Endothelial cell (in vitro differentiated cells): ENCODE results near the gene RIPOR3. TPM values are rescaled to one million over a fixed set of nuclear protein-coding genes. Genes with fewer than 3 reads are reported as not detected.

Source experiments
- DNase-seq: peaks from one replicate; pipeline ENCODE4 v3.0.0; 2021; ENCODE audit warnings: low spot score
- H3K27ac Mint-ChIP-seq: one replicate; pipeline ENCODE4 v1.8.0; 2021; ENCODE audit warnings: mixed read lengths, inconsistent platforms; ENCODE audit not compliant: unreplicated experiment
- H3K27me3 Mint-ChIP-seq: one replicate; pipeline ENCODE4 v1.8.0; 2021; ENCODE audit warnings: mild to moderate bottlenecking, moderate library complexity, mixed read lengths, inconsistent platforms; ENCODE audit not compliant: unreplicated experiment
- H3K36me3 Mint-ChIP-seq: one replicate; pipeline ENCODE4 v1.8.0; 2021; ENCODE audit warnings: mild to moderate bottlenecking, low read depth, mixed read lengths, inconsistent platforms; ENCODE audit not compliant: unreplicated experiment
- H3K4me1 Mint-ChIP-seq: one replicate; pipeline ENCODE4 v1.8.0; 2021; ENCODE audit warnings: mild to moderate bottlenecking, mixed read lengths, inconsistent platforms; ENCODE audit not compliant: unreplicated experiment
- H3K4me3 Mint-ChIP-seq: one replicate; pipeline ENCODE4 v1.8.0; 2021; ENCODE audit warnings: mild to moderate bottlenecking, mixed read lengths, inconsistent platforms; ENCODE audit not compliant: unreplicated experiment
- H3K9me3 Mint-ChIP-seq: one replicate; pipeline ENCODE4 v1.8.0; 2021; ENCODE audit warnings: mixed read lengths, inconsistent platforms; ENCODE audit not compliant: unreplicated experiment
- CTCF ChIP-seq: fragments of 200-600 bp; sonication (generic); IDR thresholded peaks from one replicate; pipeline ENCODE4 v1.5.0; 2021; ENCODE audit warnings: antibody characterized with exemption; ENCODE audit not compliant: unreplicated experiment
- total RNA-seq: library from RNA; stranded (reverse); fragmentation: NEBNext Ultra II Directional; extraction: Animal tissue kit (Norgen Biotek cat#: 25700); gene quantifications from one replicate; pipeline ENCODE4 v1.2.1, GENCODE V29; 2021; ENCODE audit not compliant: unreplicated experiment

Gene RIPOR3
- total RNA-seq, 1 donor from 2014 or later: 11.2 TPM

GRCh38 chr20:50578061-50578777, 113.1 kb downstream of the RIPOR3 start:
- Mint-ChIP-seq H3K27ac (no peak overlapping the region), H3K4me3 (peak overlapping the region; percentile 65), H3K4me1 (peaks cover 12% of the 10 kb centered on the region), H3K9me3 (no peaks in the 10 kb centered on the region), H3K36me3 (peaks cover 60% of the 10 kb centered on the region), H3K27me3 (peaks cover 3% of the 10 kb centered on the region)
- TF ChIP-seq CTCF: no peak
- no peak for DNase-seq

- Mint-ChIP-seq H3K27ac (no peak overlapping the region), H3K27me3 (peaks cover 3% of the 10 kb centered on the region), H3K4me1 (peaks cover 16% of the 10 kb centered on the region), H3K9me3 (no peaks in the 10 kb centered on the region), H3K36me3 (peaks cover 60% of the 10 kb centered on the region), H3K4me3 (peak overlapping the region; percentile 65)
- DNase-seq: no peak
- no peak for TF ChIP-seq CTCF
Observed at GRCh38 chr20:50577175-50578018, 113.9 kb downstream of the RIPOR3 start.

- no peak overlapping the region for H3K4me3 Mint-ChIP-seq
- peaks cover 62% of the 10 kb centered on the region for H3K36me3 Mint-ChIP-seq
- peak; percentile 58 for DNase-seq
- peaks cover 3% of the 10 kb centered on the region for H3K27me3 Mint-ChIP-seq
- peaks cover 22% of the 10 kb centered on the region for H3K4me1 Mint-ChIP-seq
- H3K27ac Mint-ChIP-seq: no peak overlapping the region
- peak; percentile 42 for TF ChIP-seq CTCF
- H3K9me3 Mint-ChIP-seq: no peaks in the 10 kb centered on the region
Observed at GRCh38 chr20:50575865-50576720, 115.2 kb downstream of the RIPOR3 start.

- H3K9me3 Mint-ChIP-seq: no peaks in the 10 kb centered on the region
Observed at GRCh38 chr20:50574586-50574985, 116.8 kb downstream of the RIPOR3 start.

More at GRCh38 chr20:50574586-50574985, 116.8 kb downstream of the RIPOR3 start:
- Mint-ChIP-seq H3K27me3 (peaks cover 3% of the 10 kb centered on the region), H3K4me1 (peaks cover 20% of the 10 kb centered on the region), H3K4me3 (no peak overlapping the region), H3K27ac (peak overlapping the region; percentile 45), H3K36me3 (peaks cover 47% of the 10 kb centered on the region)
- DNase-seq: no peak
- TF ChIP-seq CTCF: no peak
